Loucy (cell line): ENCODE results near the gene SERAC1.

ENCODE experiments used
- H2AFZ ChIP-seq: fragments of 200-600 bp; sonication (generic); 2 replicates; pipeline ENCODE4 v1.6.0; 2016; ENCODE audit warnings: antibody characterized with exemption, mild to moderate bottlenecking, low read length, moderate library complexity
- H3F3A ChIP-seq: fragments of 200-600 bp; 2 replicates; pipeline ENCODE4 v1.6.0; 2016; ENCODE audit warnings: antibody characterized with exemption, low read depth, mild to moderate bottlenecking
- H3K27me3 ChIP-seq: fragments of 200-600 bp; sonication (generic); 2 replicates; pipeline ENCODE4 v1.6.1; 2014; ENCODE audit warnings: low read length, mild to moderate bottlenecking; ENCODE audit not compliant: insufficient read depth, poor library complexity, severe bottlenecking
- H3K36me3 ChIP-seq: fragments of 200-600 bp; sonication (generic); 2 replicates; pipeline ENCODE4 v1.6.1; 2016; ENCODE audit warnings: low read length; ENCODE audit not compliant: insufficient read depth
- H3K4me1 ChIP-seq: fragments of 200-600 bp; sonication (generic); 2 replicates; pipeline ENCODE4 v1.5.1; 2014; ENCODE audit warnings: low read length, mild to moderate bottlenecking; ENCODE audit not compliant: insufficient read depth, poor library complexity, severe bottlenecking
- H3K4me2 ChIP-seq: fragments of 200-600 bp; sonication (generic); 2 replicates; pipeline ENCODE4 v1.6.0; 2014; ENCODE audit warnings: antibody characterized with exemption, low read length, low read depth, mild to moderate bottlenecking; ENCODE audit not compliant: poor library complexity, severe bottlenecking
- H3K4me3 ChIP-seq: fragments of 200-600 bp; sonication (generic); 2 replicates; pipeline ENCODE4 v1.5.1; 2014; ENCODE audit warnings: low read length, mild to moderate bottlenecking, mixed read lengths; ENCODE audit not compliant: poor library complexity, severe bottlenecking
- H3K79me2 ChIP-seq: fragments of 200-600 bp; sonication (generic); 2 replicates; pipeline ENCODE4 v1.6.1; 2014; ENCODE audit warnings: low read length; ENCODE audit not compliant: insufficient read depth
- H3K9ac ChIP-seq: fragments of 200-600 bp; sonication (generic); 2 replicates; pipeline ENCODE4 v1.6.0; 2014; ENCODE audit warnings: mild to moderate bottlenecking, low read depth, low read length, moderate library complexity; ENCODE audit not compliant: poor library complexity, severe bottlenecking
- H3K9me2 ChIP-seq: fragments of 200-600 bp; sonication (generic); replicated peaks from 2 replicates; pipeline ENCODE4 v1.6.1; 2016; ENCODE audit warnings: low read depth, low read length, mixed read lengths
- H3K9me3 ChIP-seq: fragments of 200-600 bp; sonication (generic); 2 replicates; pipeline ENCODE4 v1.6.1; 2014; ENCODE audit warnings: mild to moderate bottlenecking, antibody characterized with exemption, low read length, low read depth; ENCODE audit not compliant: insufficient read depth
- H4K20me1 ChIP-seq: fragments of 200-600 bp; sonication (generic); 2 replicates; pipeline ENCODE4 v1.6.0; 2014; ENCODE audit warnings: antibody characterized with exemption, low read length, mild to moderate bottlenecking; ENCODE audit not compliant: insufficient read depth, poor library complexity, severe bottlenecking
- CTCF ChIP-seq: fragments of 200-600 bp; sonication (generic); conservative IDR thresholded peaks from 2 replicates; pipeline ENCODE4 v1.5.1; 2014; ENCODE audit warnings: mild to moderate bottlenecking, antibody characterized with exemption, low read length
- EZH2phosphoT487 ChIP-seq: fragments of 200-600 bp; IDR thresholded peaks from 2 replicates; pipeline ENCODE4 v1.6.1; 2018; ENCODE audit warnings: antibody characterized with exemption, mild to moderate bottlenecking, moderate library complexity, borderline replicate concordance

Gene SERAC1

GRCh38 chr6:158061709-158062461 lies 106.2 kb downstream of the SERAC1 start:
- H3K9me2 ChIP-seq = no peaks in the 10 kb centered on the region
- no peak overlapping the region for H3K4me2 ChIP-seq
- H3K4me1 ChIP-seq = peaks cover 15% of the 10 kb centered on the region
- TF ChIP-seq CTCF (no peak), EZH2phosphoT487 (no peak)
- no peak overlapping the region for H2AFZ ChIP-seq
- H3K27me3 ChIP-seq = no peaks in the 10 kb centered on the region
- no peaks in the 10 kb centered on the region for H4K20me1 ChIP-seq
- H3K9ac ChIP-seq = no peak overlapping the region
- no peaks in the 10 kb centered on the region for H3F3A ChIP-seq
- H3K36me3 ChIP-seq = peaks cover 17% of the 10 kb centered on the region; the same call in 1 of the 2 replicates
- no peak overlapping the region for H3K4me3 ChIP-seq
- H3K9me3 ChIP-seq = no peaks in the 10 kb centered on the region
- no peaks in the 10 kb centered on the region for H3K79me2 ChIP-seq

GRCh38 chr6:158061361-158061708 lies 106.7 kb downstream of the SERAC1 start:
- no peaks in the 10 kb centered on the region for H3K27me3 ChIP-seq
- H3K9me2 ChIP-seq = no peaks in the 10 kb centered on the region
- no peaks in the 10 kb centered on the region for H4K20me1 ChIP-seq
- no peak overlapping the region for H3K4me2 ChIP-seq
- H2AFZ ChIP-seq = no peak overlapping the region
- H3K36me3 ChIP-seq = peaks cover 18% of the 10 kb centered on the region; the same call in 1 of the 2 replicates
- H3F3A ChIP-seq = no peaks in the 10 kb centered on the region
- H3K79me2 ChIP-seq = no peaks in the 10 kb centered on the region
- no peak overlapping the region for H3K4me3 ChIP-seq
- H3K9me3 ChIP-seq = no peaks in the 10 kb centered on the region
- TF ChIP-seq CTCF (no peak), EZH2phosphoT487 (no peak)
- no peak overlapping the region for H3K9ac ChIP-seq
- H3K4me1 ChIP-seq = peaks cover 15% of the 10 kb centered on the region

- H3K79me2 ChIP-seq = no peaks in the 10 kb centered on the region
- no peak overlapping the region for H3K4me2 ChIP-seq
- H3K9me3 ChIP-seq = no peaks in the 10 kb centered on the region
- H3K27me3 ChIP-seq = no peaks in the 10 kb centered on the region
- H4K20me1 ChIP-seq = no peaks in the 10 kb centered on the region
- H3K4me3 ChIP-seq = no peak overlapping the region
- no peak for TF ChIP-seq CTCF
- TF ChIP-seq EZH2phosphoT487 = no peak
- H3K4me1 ChIP-seq = peaks cover 15% of the 10 kb centered on the region
- H3K36me3 ChIP-seq = peaks cover 17% of the 10 kb centered on the region; the same call in 1 of the 2 replicates
- H3F3A ChIP-seq = no peaks in the 10 kb centered on the region
- H2AFZ ChIP-seq = no peak overlapping the region
- H3K9me2 ChIP-seq = no peaks in the 10 kb centered on the region
- no peak overlapping the region for H3K9ac ChIP-seq
These were observed 107.4 kb downstream of the SERAC1 start for GRCh38 chr6:158060455-158061360.
